Vagina (tissue), 2 donors: ENCODE results near the gene BBS5.

Experiments used
- POLR2A ChIP-seq, 2 donors: fragments of 450-650 bp; IDR thresholded peaks; one replicate each; pipeline ENCODE4 v1.6.1; 2017; ENCODE audit warnings: antibody characterized with exemption in 2 of 2, mild to moderate bottlenecking in 2 of 2, moderate library complexity in 2 of 2
- POLR2AphosphoS5 ChIP-seq, 2 donors: sonication (generic); formaldehyde crosslinking; IDR thresholded peaks; one replicate each; pipeline ENCODE4 v1.9.0; 2017; ENCODE audit warnings: antibody characterized with exemption in 2 of 2, mild to moderate bottlenecking in 2 of 2, low read depth in 1 of 2; ENCODE audit not compliant: insufficient read depth in 1 of 2
- TF ChIP-seq, protein P1 (sequence below), 3 experiments: fragments of 450-650 bp in 2 of 3; fragments of 200-600 bp in 1 of 3; sonication (generic) in 1 of 3; IDR thresholded peaks; one replicate each; pipeline ENCODE4 v1.5.1; 2017 to 2019; ENCODE audit warnings: antibody characterized with exemption in 3 of 3, mild to moderate bottlenecking in 2 of 3, moderate library complexity in 2 of 3

DNA sequence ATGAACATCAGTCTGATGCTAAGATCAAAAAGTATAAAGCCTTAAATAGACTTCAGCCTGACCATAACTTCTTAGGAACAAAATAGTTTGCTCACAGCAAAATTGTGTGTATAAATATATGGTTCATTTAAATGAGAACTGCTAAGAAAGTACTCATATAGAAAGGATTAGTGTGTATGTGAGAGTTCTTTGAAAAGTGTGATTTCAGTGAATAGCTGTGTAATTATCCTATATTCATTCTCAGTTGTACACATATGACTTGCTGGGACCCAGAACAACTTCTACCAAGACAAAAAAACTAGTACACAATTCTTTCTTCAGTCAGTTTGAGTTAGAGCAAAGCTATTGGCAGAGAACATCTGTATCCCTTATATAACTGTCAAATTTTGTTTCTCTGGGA, 7.2 kb downstream of the BBS5 start:
- TF ChIP-seq POLR2A (IDR thresholded peaks at IDR 0.05) (no peak), POLR2AphosphoS5 (IDR thresholded peaks at IDR 0.05; ENCODE audit: insufficient read depth in 1 of 2, low read depth in 1 of 2) (no peak)
- TF ChIP-seq, protein P1, sequence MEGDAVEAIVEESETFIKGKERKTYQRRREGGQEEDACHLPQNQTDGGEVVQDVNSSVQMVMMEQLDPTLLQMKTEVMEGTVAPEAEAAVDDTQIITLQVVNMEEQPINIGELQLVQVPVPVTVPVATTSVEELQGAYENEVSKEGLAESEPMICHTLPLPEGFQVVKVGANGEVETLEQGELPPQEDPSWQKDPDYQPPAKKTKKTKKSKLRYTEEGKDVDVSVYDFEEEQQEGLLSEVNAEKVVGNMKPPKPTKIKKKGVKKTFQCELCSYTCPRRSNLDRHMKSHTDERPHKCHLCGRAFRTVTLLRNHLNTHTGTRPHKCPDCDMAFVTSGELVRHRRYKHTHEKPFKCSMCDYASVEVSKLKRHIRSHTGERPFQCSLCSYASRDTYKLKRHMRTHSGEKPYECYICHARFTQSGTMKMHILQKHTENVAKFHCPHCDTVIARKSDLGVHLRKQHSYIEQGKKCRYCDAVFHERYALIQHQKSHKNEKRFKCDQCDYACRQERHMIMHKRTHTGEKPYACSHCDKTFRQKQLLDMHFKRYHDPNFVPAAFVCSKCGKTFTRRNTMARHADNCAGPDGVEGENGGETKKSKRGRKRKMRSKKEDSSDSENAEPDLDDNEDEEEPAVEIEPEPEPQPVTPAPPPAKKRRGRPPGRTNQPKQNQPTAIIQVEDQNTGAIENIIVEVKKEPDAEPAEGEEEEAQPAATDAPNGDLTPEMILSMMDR (IDR thresholded peaks at IDR 0.05) = no peak
